Endothelial cell of umbilical vein (primary cell): Measurements from ENCODE around the gene DCAF4L1.

Experiments used
- CTCF ChIP-seq, 2 donors: IDR thresholded peaks; 1 replicate in 1 of 2; 2 replicates in 1 of 2; pipeline ENCODE4 v1.5.1; 2011; ENCODE audit warnings: low read length in 2 of 2, mild to moderate bottlenecking in 2 of 2, moderate library complexity in 2 of 2, control low read depth in 1 of 2, inconsistent platforms in 1 of 2, low read depth in 1 of 2; ENCODE audit not compliant: insufficient read depth in 1 of 2; ENCODE audit errors: extremely low read depth in 1 of 2
- EZH2 ChIP-seq: IDR thresholded peaks from 2 replicates; pipeline ENCODE4 v1.6.1; 2012; ENCODE audit warnings: borderline replicate concordance, low read depth, mild to moderate bottlenecking, moderate library complexity, low read length, inconsistent platforms; ENCODE audit not compliant: severe bottlenecking
- POLR2A ChIP-seq: IDR thresholded peaks from 2 replicates; pipeline ENCODE4 v1.6.1; 2012; ENCODE audit warnings: low read depth, mild to moderate bottlenecking, control low read depth, low read length
- POLR2AphosphoS5 ChIP-seq: IDR thresholded peaks from 2 replicates; pipeline ENCODE4 v1.6.1; 2012; ENCODE audit warnings: low read depth, mild to moderate bottlenecking, control low read depth, low read length, moderate library complexity; ENCODE audit not compliant: insufficient read depth

DNA sequence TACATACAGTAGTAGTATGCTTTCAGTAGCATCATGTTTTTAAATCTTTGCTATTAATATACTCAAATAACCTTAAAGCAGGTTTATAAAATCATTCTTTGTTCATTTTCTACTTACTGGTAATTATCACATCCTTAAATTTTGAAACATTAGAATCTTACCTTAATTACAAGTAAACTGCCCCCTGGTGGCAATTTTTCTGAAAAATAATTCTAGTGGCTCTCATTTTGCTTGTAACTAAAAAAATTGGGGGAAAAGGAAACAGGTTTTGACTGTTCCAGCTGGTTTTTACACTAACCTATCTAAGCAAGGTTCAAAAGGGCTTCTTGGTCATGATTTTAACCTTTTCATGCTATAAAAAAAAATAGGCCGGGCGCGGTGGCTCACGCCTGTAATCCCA, 18.5 kb upstream of the DCAF4L1 start:
- TF ChIP-seq CTCF (IDR thresholded peaks at IDR 0.05; ENCODE audit: extremely low read depth in 1 of 2, insufficient read depth in 1 of 2, low read depth in 1 of 2, low read length in 2 of 2) (peak in 1 of 2 donors; percentile 29), POLR2AphosphoS5 (no peak), POLR2A (no peak), EZH2 (no peak)
